ENCODE measurements around the gene CCDC27. TPM values are rescaled to one million over a fixed set of nuclear protein-coding genes. Genes with fewer than 3 reads are reported as not detected.

Gene CCDC27
- total and polyA plus RNA-seq, 2 of the 13 experiments (the other 11 are each of a cell fraction or from before 2014, with no cell fraction given): not detected

GRCh38 chr1:3778590-3779264 lies 26.5 kb downstream of the CCDC27 start:
- ATAC-seq (no peak), FAIRE-seq (no peak), DNase-seq (ENCODE audit: low spot score) (no peak)
- POLR2A ChIA-PET: interaction anchor here (1.2 kb wide), 1 partner anchor 17 kb away, joined by 4 read pairs; the partner anchor contains the start of gene LRRC47
- H3K27ac ChIP-seq (ENCODE audit: extremely low read length, insufficient read depth, low read length): no peak overlapping the region
- TSS peak; percentile 15 for BruUV-seq (replicated peaks)
- peaks cover 7% of the 10 kb centered on the region for H3K79me2 ChIP-seq (ENCODE audit: insufficient read depth, low read length)
- no peaks in the 10 kb centered on the region for H4K20me1 ChIP-seq (ENCODE audit: insufficient read depth, low read length)
- WGBS (ENCODE audit: low lambda C conversion rate): 82% methylated on average over 4 of the region's 14 CpGs
- no peaks in the 10 kb centered on the region for H3K27me3 ChIP-seq (ENCODE audit: control insufficient read depth in 1 of 2, insufficient read depth in 2 of 2, low read length in 2 of 2)
- no peak overlapping the region for H3K4me3 ChIP-seq (replicated peaks in 1 of 3; ENCODE audit: insufficient read depth in 1 of 3, low read depth in 2 of 3, low read length in 3 of 3)
- CTCF ChIA-PET (ENCODE audit: low intra/inter-chr PET ratio, low total read pairs): no interaction called here
- H3K4me2 ChIP-seq (ENCODE audit: low read depth, low read length): no peak overlapping the region
- in situ Hi-C loops (cut with HindIII; ENCODE audit: extremely low pct_ligation_motif_present, low pct_unique_long_range_greater_than_20kb): no loop called here
- H3K9ac ChIP-seq (ENCODE audit: insufficient read depth, low read depth, low read length): no peak overlapping the region
- H3K9me3 ChIP-seq (ENCODE audit: low read length): no peaks in the 10 kb centered on the region
- H3K36me3 ChIP-seq (replicated peaks in 1 of 2; ENCODE audit: control insufficient read depth in 1 of 2, insufficient read depth in 2 of 2, low read length in 2 of 2): peaks cover 14 to 35% of the 10 kb centered on the region in 2 experiments
- intact Hi-C loops (cut with micrococcal nuclease; ENCODE audit: unreplicated experiment): loop anchor here (10.0 kb wide), 1 partner anchor 126 kb away; the partner anchor contains the start of gene C1orf174
- peaks cover 43% of the 10 kb centered on the region for H3K4me1 ChIP-seq (ENCODE audit: insufficient read depth, low read length)
- H2AFZ ChIP-seq (ENCODE audit: low read length): no peak overlapping the region
- TF ChIP-seq PTBP1 (IDR thresholded peaks at IDR 0.05; ENCODE audit: low read depth, low read length, poor library complexity, severe bottlenecking): no peak
- TF ChIP-seq POGK (CRISPR knock-in tag; conservative IDR thresholded peaks at IDR 0.05): 0 out of 2 replicates have a peak, but pooled peaks have one; percentile 2
- peak; percentile 30; the same call in 1 of the 2 replicates for TF ChIP-seq NCOA1 (CRISPR knock-in tag; IDR thresholded peaks at IDR 0.05)
- peak; percentile 43 for TF ChIP-seq RBM39 (IDR thresholded peaks at IDR 0.05; ENCODE audit: low read depth, low read length, poor library complexity, severe bottlenecking)
- TF ChIP-seq, protein P1, sequence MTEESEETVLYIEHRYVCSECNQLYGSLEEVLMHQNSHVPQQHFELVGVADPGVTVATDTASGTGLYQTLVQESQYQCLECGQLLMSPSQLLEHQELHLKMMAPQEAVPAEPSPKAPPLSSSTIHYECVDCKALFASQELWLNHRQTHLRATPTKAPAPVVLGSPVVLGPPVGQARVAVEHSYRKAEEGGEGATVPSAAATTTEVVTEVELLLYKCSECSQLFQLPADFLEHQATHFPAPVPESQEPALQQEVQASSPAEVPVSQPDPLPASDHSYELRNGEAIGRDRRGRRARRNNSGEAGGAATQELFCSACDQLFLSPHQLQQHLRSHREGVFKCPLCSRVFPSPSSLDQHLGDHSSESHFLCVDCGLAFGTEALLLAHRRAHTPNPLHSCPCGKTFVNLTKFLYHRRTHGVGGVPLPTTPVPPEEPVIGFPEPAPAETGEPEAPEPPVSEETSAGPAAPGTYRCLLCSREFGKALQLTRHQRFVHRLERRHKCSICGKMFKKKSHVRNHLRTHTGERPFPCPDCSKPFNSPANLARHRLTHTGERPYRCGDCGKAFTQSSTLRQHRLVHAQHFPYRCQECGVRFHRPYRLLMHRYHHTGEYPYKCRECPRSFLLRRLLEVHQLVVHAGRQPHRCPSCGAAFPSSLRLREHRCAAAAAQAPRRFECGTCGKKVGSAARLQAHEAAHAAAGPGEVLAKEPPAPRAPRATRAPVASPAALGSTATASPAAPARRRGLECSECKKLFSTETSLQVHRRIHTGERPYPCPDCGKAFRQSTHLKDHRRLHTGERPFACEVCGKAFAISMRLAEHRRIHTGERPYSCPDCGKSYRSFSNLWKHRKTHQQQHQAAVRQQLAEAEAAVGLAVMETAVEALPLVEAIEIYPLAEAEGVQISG (CRISPR knock-in tag; IDR thresholded peaks at IDR 0.05): 0 out of 2 replicates have a peak, but pooled peaks have one; percentile 33
- TF ChIP-seq DNMT3B (CRISPR knock-in tag; conservative IDR thresholded peaks at IDR 0.05): no peak
- TF ChIP-seq SMYD3 (CRISPR knock-in tag; IDR thresholded peaks at IDR 0.05): no peak
- no peak for TF ChIP-seq ZNF839 (CRISPR knock-in tag; IDR thresholded peaks at IDR 0.05; ENCODE audit: borderline replicate concordance)
- no peak for TF ChIP-seq NONO (IDR thresholded peaks at IDR 0.05)
- TF ChIP-seq NONO (CRISPR knock-in tag; conservative IDR thresholded peaks at IDR 0.05): peak; percentile 16; the same call in 1 of the 2 replicates
- no peak for TF ChIP-seq ZNF235 (CRISPR knock-in tag; IDR thresholded peaks at IDR 0.05; ENCODE audit: borderline replicate concordance)
- TF ChIP-seq ZNF687 (CRISPR knock-in tag; IDR thresholded peaks at IDR 0.05): peak; percentile 30
- peak; percentile 94 for TF ChIP-seq AGO2 (optimal IDR thresholded peaks at IDR 0.05; ENCODE audit: low read depth, low read length)
- TF ChIP-seq ZNF44 (CRISPR knock-in tag; IDR thresholded peaks at IDR 0.05): no peak
- peak; percentile 98 for TF ChIP-seq AGO1 (IDR thresholded peaks at IDR 0.05; ENCODE audit: low read depth, low read length, poor library complexity, severe bottlenecking)
